ENCODE data around the gene PPY.

The PPY gene

DNA sequence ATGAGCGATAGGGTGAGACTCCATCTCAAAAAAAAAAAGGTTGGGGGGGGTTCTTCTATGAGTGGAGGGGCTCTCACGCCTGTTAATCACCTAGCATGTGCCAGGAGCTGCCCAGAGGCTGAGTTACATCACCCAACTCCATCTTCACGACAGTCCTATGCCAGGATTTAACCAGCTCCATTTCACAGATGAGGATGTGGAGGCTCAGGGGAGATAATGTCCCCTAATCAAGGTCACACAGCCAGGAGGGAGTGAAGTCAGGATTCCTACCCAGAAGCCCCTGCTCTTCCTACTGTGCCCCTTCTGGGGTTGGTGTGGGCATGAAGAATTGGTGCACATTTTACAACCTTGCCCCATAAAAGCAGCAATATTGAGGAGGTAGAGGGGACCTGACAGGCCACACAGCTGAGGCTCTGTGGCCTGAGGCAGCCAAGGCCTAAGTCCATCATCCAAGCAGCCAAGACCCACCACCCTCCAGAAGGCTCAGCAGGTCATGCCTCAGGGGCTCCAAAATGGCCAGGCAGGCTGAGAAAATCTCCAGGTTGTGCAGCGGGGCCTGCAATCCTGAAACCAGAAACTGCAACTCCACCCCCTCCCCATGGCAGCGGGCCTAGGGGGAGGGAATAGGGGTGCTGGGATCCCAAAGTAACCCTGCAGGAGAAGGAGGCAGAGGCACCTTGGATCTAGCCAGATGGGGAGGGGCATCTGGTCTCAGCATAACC lies 6.9 kb downstream of the PPY start:
- Histone ChIP-seq H3K9me2 (replicated peaks; ENCODE audit: low read depth, low read length) (no peaks in the 10 kb centered on the region), H3K4me1 (ENCODE audit: insufficient read depth, low read length, poor library complexity, severe bottlenecking) (no peaks in the 10 kb centered on the region), H3K4me3 (ENCODE audit: low read length, poor library complexity, severe bottlenecking) (no peak overlapping the region), H3K9ac (ENCODE audit: low read depth, low read length, poor library complexity, severe bottlenecking) (no peak overlapping the region), H3F3A (ENCODE audit: low read depth) (no peaks in the 10 kb centered on the region), H3K9me3 (ENCODE audit: insufficient read depth, low read depth, low read length) (no peaks in the 10 kb centered on the region), H2AFZ (ENCODE audit: low read length) (no peak overlapping the region; the same call in 1 of the 2 replicates), H3K36me3 (ENCODE audit: insufficient read depth, low read length) (no peaks in the 10 kb centered on the region), H3K79me2 (ENCODE audit: insufficient read depth, low read length) (no peaks in the 10 kb centered on the region), H3K27me3 (ENCODE audit: insufficient read depth, low read length, poor library complexity, severe bottlenecking) (no peaks in the 10 kb centered on the region), H3K4me2 (ENCODE audit: low read depth, low read length, poor library complexity, severe bottlenecking) (no peak overlapping the region), H4K20me1 (ENCODE audit: insufficient read depth, low read length, poor library complexity, severe bottlenecking) (no peaks in the 10 kb centered on the region)
- TF ChIP-seq EZH2phosphoT487 (IDR thresholded peaks at IDR 0.05; ENCODE audit: borderline replicate concordance) (no peak), CTCF (conservative IDR thresholded peaks at IDR 0.05; ENCODE audit: low read length) (no peak)

- no peak for TF ChIP-seq EZH2phosphoT487 (IDR thresholded peaks at IDR 0.05; ENCODE audit: borderline replicate concordance)
- no peak for TF ChIP-seq CTCF (conservative IDR thresholded peaks at IDR 0.05; ENCODE audit: low read length)
- H2AFZ ChIP-seq (ENCODE audit: low read length) = no peak overlapping the region
- no peaks in the 10 kb centered on the region for H3F3A ChIP-seq (ENCODE audit: low read depth)
- no peaks in the 10 kb centered on the region for H3K9me2 ChIP-seq (replicated peaks; ENCODE audit: low read depth, low read length)
- no peak overlapping the region for H3K4me3 ChIP-seq (ENCODE audit: low read length, poor library complexity, severe bottlenecking)
- H3K9ac ChIP-seq (ENCODE audit: low read depth, low read length, poor library complexity, severe bottlenecking) = no peak overlapping the region
- H3K79me2 ChIP-seq (ENCODE audit: insufficient read depth, low read length) = no peaks in the 10 kb centered on the region
- no peaks in the 10 kb centered on the region for H3K36me3 ChIP-seq (ENCODE audit: insufficient read depth, low read length)
- H3K4me1 ChIP-seq (ENCODE audit: insufficient read depth, low read length, poor library complexity, severe bottlenecking) = peaks cover 10% of the 10 kb centered on the region
- no peaks in the 10 kb centered on the region for H4K20me1 ChIP-seq (ENCODE audit: insufficient read depth, low read length, poor library complexity, severe bottlenecking)
- no peaks in the 10 kb centered on the region for H3K9me3 ChIP-seq (ENCODE audit: insufficient read depth, low read depth, low read length)
- no peaks in the 10 kb centered on the region for H3K27me3 ChIP-seq (ENCODE audit: insufficient read depth, low read length, poor library complexity, severe bottlenecking)
- no peak overlapping the region for H3K4me2 ChIP-seq (ENCODE audit: low read depth, low read length, poor library complexity, severe bottlenecking)
Observed at GRCh38 chr17:43932923-43933322, 9.4 kb downstream of the PPY start.

- no peaks in the 10 kb centered on the region for H3K9me3 ChIP-seq (ENCODE audit: insufficient read depth, low read depth, low read length)
- no peak for TF ChIP-seq EZH2phosphoT487 (IDR thresholded peaks at IDR 0.05; ENCODE audit: borderline replicate concordance)
- TF ChIP-seq CTCF (conservative IDR thresholded peaks at IDR 0.05; ENCODE audit: low read length) = no peak
- no peaks in the 10 kb centered on the region for H3K79me2 ChIP-seq (ENCODE audit: insufficient read depth, low read length)
- H4K20me1 ChIP-seq (ENCODE audit: insufficient read depth, low read length, poor library complexity, severe bottlenecking) = no peaks in the 10 kb centered on the region
- no peaks in the 10 kb centered on the region for H3K9me2 ChIP-seq (replicated peaks; ENCODE audit: low read depth, low read length)
- no peak overlapping the region for H2AFZ ChIP-seq (ENCODE audit: low read length)
- H3K9ac ChIP-seq (ENCODE audit: low read depth, low read length, poor library complexity, severe bottlenecking) = no peak overlapping the region
- no peak overlapping the region for H3K4me3 ChIP-seq (ENCODE audit: low read length, poor library complexity, severe bottlenecking)
- H3K4me2 ChIP-seq (ENCODE audit: low read depth, low read length, poor library complexity, severe bottlenecking) = no peak overlapping the region
- no peaks in the 10 kb centered on the region for H3F3A ChIP-seq (ENCODE audit: low read depth)
- H3K27me3 ChIP-seq (ENCODE audit: insufficient read depth, low read length, poor library complexity, severe bottlenecking) = no peaks in the 10 kb centered on the region
- H3K4me1 ChIP-seq (ENCODE audit: insufficient read depth, low read length, poor library complexity, severe bottlenecking) = peaks cover 15% of the 10 kb centered on the region
- H3K36me3 ChIP-seq (ENCODE audit: insufficient read depth, low read length) = no peaks in the 10 kb centered on the region
Observed at GRCh38 chr17:43932357-43932756, 9.9 kb downstream of the PPY start.
